DND-41 (cell line): ENCODE results near the gene TPRX1.

ENCODE experiments used
- EZH2 ChIP-seq: IDR thresholded peaks from 3 replicates; pipeline ENCODE4 v1.6.1; 2012; ENCODE audit warnings: borderline replicate concordance, low read depth, mild to moderate bottlenecking, moderate library complexity, low read length, inconsistent platforms; ENCODE audit not compliant: severe bottlenecking
- TF ChIP-seq, protein P1 (sequence below): IDR thresholded peaks from 2 replicates; pipeline ENCODE4 v1.5.1; 2012; ENCODE audit warnings: borderline replicate concordance, low read length, moderate library complexity, mild to moderate bottlenecking; ENCODE audit not compliant: poor library complexity, severe bottlenecking; ENCODE audit errors: extremely low read depth

DNA sequence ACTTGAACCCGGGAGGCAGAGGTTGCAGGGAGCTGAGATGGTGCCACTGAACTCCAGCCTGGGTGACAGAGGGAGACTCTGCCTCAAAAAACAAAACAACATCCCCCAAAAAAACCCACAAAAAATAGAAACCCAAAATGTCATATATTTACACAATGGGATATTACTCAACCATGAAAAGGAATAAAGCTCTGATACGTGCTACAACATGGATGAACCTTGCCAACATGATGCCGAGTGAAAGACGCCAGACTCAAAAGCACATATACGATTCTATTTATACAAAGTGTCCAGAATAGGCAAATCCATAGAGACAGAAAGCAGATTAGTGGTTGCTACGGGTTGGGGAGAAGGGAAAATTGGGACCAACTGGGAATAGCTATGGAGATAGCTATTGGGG is 2.1 kb upstream of the TPRX1 start:
- TF ChIP-seq, protein P1, sequence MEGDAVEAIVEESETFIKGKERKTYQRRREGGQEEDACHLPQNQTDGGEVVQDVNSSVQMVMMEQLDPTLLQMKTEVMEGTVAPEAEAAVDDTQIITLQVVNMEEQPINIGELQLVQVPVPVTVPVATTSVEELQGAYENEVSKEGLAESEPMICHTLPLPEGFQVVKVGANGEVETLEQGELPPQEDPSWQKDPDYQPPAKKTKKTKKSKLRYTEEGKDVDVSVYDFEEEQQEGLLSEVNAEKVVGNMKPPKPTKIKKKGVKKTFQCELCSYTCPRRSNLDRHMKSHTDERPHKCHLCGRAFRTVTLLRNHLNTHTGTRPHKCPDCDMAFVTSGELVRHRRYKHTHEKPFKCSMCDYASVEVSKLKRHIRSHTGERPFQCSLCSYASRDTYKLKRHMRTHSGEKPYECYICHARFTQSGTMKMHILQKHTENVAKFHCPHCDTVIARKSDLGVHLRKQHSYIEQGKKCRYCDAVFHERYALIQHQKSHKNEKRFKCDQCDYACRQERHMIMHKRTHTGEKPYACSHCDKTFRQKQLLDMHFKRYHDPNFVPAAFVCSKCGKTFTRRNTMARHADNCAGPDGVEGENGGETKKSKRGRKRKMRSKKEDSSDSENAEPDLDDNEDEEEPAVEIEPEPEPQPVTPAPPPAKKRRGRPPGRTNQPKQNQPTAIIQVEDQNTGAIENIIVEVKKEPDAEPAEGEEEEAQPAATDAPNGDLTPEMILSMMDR = no peak
- no peak for TF ChIP-seq EZH2
